DOHH2 (cell line): ENCODE data around the gene NBPF11.
"Not testable (repeated sequence)": the region's sequence is repeated elsewhere in the genome, so short reads cannot be mapped to it uniquely, and the experiment has no call there.

ENCODE experiments used
- EZH2phosphoT487 ChIP-seq: fragments of 200-600 bp; sonication (generic); IDR thresholded peaks from 2 replicates; pipeline ENCODE4 v1.6.1; 2017; ENCODE audit warnings: borderline replicate concordance, mild to moderate bottlenecking, antibody characterized with exemption, low read length, moderate library complexity, mixed read lengths
- TF ChIP-seq, protein P1 (sequence below): fragments of 200-600 bp; sonication (generic); IDR thresholded peaks from one replicate; pipeline ENCODE4 v1.5.1; 2014; ENCODE audit warnings: antibody characterized with exemption, mild to moderate bottlenecking, low read depth, low read length; ENCODE audit not compliant: poor library complexity, severe bottlenecking

DNA sequence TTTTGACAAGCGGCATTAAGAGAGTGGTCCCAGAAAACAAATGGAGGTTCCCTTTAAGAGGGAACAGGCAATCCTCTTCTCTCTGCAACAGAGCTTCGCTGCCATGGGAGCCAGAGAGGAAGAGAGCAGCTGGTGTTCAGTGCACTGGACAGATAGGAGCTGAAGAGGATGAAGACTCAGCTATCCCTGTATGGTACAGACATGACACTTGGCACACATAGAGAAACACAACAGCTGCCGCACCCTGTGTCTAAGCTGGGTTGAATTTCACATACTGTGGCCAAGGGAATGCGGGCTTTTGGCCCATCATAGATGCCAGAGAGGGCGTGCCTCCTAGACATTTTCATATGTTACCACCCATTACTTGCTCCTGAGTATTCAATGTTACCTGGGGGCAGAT, 29.7 kb downstream of the NBPF11 start:
- TF ChIP-seq, protein P1, sequence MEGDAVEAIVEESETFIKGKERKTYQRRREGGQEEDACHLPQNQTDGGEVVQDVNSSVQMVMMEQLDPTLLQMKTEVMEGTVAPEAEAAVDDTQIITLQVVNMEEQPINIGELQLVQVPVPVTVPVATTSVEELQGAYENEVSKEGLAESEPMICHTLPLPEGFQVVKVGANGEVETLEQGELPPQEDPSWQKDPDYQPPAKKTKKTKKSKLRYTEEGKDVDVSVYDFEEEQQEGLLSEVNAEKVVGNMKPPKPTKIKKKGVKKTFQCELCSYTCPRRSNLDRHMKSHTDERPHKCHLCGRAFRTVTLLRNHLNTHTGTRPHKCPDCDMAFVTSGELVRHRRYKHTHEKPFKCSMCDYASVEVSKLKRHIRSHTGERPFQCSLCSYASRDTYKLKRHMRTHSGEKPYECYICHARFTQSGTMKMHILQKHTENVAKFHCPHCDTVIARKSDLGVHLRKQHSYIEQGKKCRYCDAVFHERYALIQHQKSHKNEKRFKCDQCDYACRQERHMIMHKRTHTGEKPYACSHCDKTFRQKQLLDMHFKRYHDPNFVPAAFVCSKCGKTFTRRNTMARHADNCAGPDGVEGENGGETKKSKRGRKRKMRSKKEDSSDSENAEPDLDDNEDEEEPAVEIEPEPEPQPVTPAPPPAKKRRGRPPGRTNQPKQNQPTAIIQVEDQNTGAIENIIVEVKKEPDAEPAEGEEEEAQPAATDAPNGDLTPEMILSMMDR, result not testable (repeated sequence)
- not testable (repeated sequence) for TF ChIP-seq EZH2phosphoT487
